B cell (primary cell): ENCODE data around the gene RSU1. TPM values are rescaled to one million over a fixed set of nuclear protein-coding genes. Genes with fewer than 3 reads are reported as not detected.

Source experiments
- ATAC-seq: fragments of 200-7000 bp; cut with Tn5 transposase; one replicate; pipeline ENCODE4 v1.10.0; 2021; ENCODE audit warnings: low read depth, mild to moderate bottlenecking, moderate number of reproducible peaks, moderate library complexity
- CTCF ChIA-PET: fragments of 350-600 bp; sonication (Branson Sonifier 250); formaldehyde crosslinking; loops from one replicate; lab custom pipeline; 2021; ENCODE audit warnings: antibody characterized with exemption, inconsistent platforms; lab: Charles Lee
- POLR2A ChIA-PET: fragments of 350-600 bp; sonication (Branson Sonifier 250); formaldehyde crosslinking; loops from one replicate; lab custom pipeline; 2021; ENCODE audit warnings: antibody characterized with exemption; lab: Charles Lee
- DNase-seq: peaks from one replicate; pipeline ENCODE4 v3.0.0; 2013
- H2AFZ ChIP-seq: 2 replicates; pipeline ENCODE4 v1.6.1; 2012; ENCODE audit warnings: mild to moderate bottlenecking, low read depth, low read length; ENCODE audit not compliant: insufficient read depth, poor library complexity, severe bottlenecking
- H3K27ac ChIP-seq, 2 donors: 1 replicate in 1 of 2; 2 replicates in 1 of 2; pipeline ENCODE4 v1.5.1; 2012 to 2013; ENCODE audit warnings: low read length in 2 of 2, mild to moderate bottlenecking in 2 of 2, moderate library complexity in 1 of 2
- H3K27me3 ChIP-seq, 4 experiments: fragments of 200-600 bp in 1 of 4; sonication (generic) in 1 of 4; replicated peaks in 1 of 4; 1 replicate in 2 of 4; 2 replicates in 2 of 4; pipeline versions ENCODE4 v1.6.1 to v1.7.0; 2013 to 2016; ENCODE audit warnings: low read length in 3 of 4, mild to moderate bottlenecking in 2 of 4, mixed read lengths in 1 of 4, moderate library complexity in 1 of 4; ENCODE audit not compliant: insufficient read depth in 4 of 4, control insufficient read depth in 3 of 4; ENCODE audit errors: control extremely low read depth in 1 of 4
- H3K36me3 ChIP-seq, 2 experiments: replicated peaks in 1 of 2; 1 replicate in 1 of 2; 2 replicates in 1 of 2; pipeline versions ENCODE4 v1.6.1 to v1.7.1; 2013; ENCODE audit warnings: low read length in 1 of 2; ENCODE audit not compliant: insufficient read depth in 2 of 2, control insufficient read depth in 1 of 2; ENCODE audit errors: control extremely low read depth in 1 of 2, extremely low read depth in 1 of 2
- H3K4me1 ChIP-seq, 2 donors: fragments of 200-600 bp in 1 of 2; sonication (generic) in 1 of 2; 1 replicate in 1 of 2; 2 replicates in 1 of 2; pipeline versions ENCODE4 v1.5.1 to v1.6.1; 2013 to 2017; ENCODE audit warnings: low read length in 2 of 2; ENCODE audit not compliant: control insufficient read depth in 2 of 2, insufficient read depth in 2 of 2
- H3K4me2 ChIP-seq: replicated peaks from 2 replicates; pipeline ENCODE3; 2012; ENCODE audit warnings: mild to moderate bottlenecking, low read depth, low read length; ENCODE audit not compliant: poor library complexity, severe bottlenecking
- H3K4me3 ChIP-seq, 5 experiments: fragments of 200-600 bp in 1 of 5; sonication (generic) in 1 of 5; 1 replicate in 3 of 5; 2 replicates in 2 of 5; pipeline versions ENCODE4 v1.5.1 to v1.7.0; 2011 to 2016; ENCODE audit warnings: low read length in 4 of 5, mild to moderate bottlenecking in 4 of 5, low read depth in 2 of 5, control low read depth in 1 of 5, moderate library complexity in 1 of 5; ENCODE audit not compliant: insufficient read depth in 1 of 5; ENCODE audit errors: control extremely low read depth in 1 of 5, extremely low read depth in 1 of 5
- H3K79me2 ChIP-seq: fragments of 200-600 bp; sonication (generic); one replicate; pipeline ENCODE4 v1.6.0; 2016; ENCODE audit warnings: low read length; ENCODE audit not compliant: control insufficient read depth, insufficient read depth
- H3K9ac ChIP-seq: fragments of 200-600 bp; sonication (generic); 2 replicates; pipeline ENCODE4 v1.6.1; 2017; ENCODE audit warnings: mild to moderate bottlenecking, low read length, moderate library complexity
- H3K9me3 ChIP-seq, 3 donors: one replicate each; pipeline versions ENCODE4 v1.6.1 to v1.7.1; 2013; ENCODE audit warnings: low read length in 2 of 3; ENCODE audit not compliant: control insufficient read depth in 2 of 3, insufficient read depth in 1 of 3; ENCODE audit errors: control extremely low read depth in 1 of 3
- H4K20me1 ChIP-seq: 2 replicates; pipeline ENCODE4 v1.6.0; 2012; ENCODE audit warnings: mild to moderate bottlenecking, low read length; ENCODE audit not compliant: insufficient read depth, control insufficient read depth, poor library complexity, severe bottlenecking
- H3K27ac Mint-ChIP-seq: one replicate; pipeline ENCODE4 v1.8.0; 2021; ENCODE audit warnings: mixed read lengths
- H3K27me3 Mint-ChIP-seq: one replicate; pipeline ENCODE4 v1.8.0; 2021; ENCODE audit warnings: mixed read lengths
- H3K4me1 Mint-ChIP-seq: one replicate; pipeline ENCODE4 v1.8.0; 2021; ENCODE audit warnings: mixed read lengths
- H3K4me3 Mint-ChIP-seq: one replicate; pipeline ENCODE4 v1.8.0; 2021; ENCODE audit warnings: mixed read lengths
- H3K9me3 Mint-ChIP-seq: one replicate; pipeline ENCODE4 v1.8.0; 2022; ENCODE audit warnings: mixed read lengths; ENCODE audit not compliant: insufficient read depth
- CTCF ChIP-seq: fragments of 200-600 bp; IDR thresholded peaks from one replicate; pipeline ENCODE4 v1.8.0; 2022; ENCODE audit warnings: antibody characterized with exemption, mild to moderate bottlenecking
- EZH2 ChIP-seq: IDR thresholded peaks from 2 replicates; pipeline ENCODE4 v1.6.1; 2012; ENCODE audit warnings: borderline replicate concordance, low read depth, mild to moderate bottlenecking, moderate library complexity, low read length; ENCODE audit not compliant: insufficient read depth, poor library complexity, severe bottlenecking
- WGBS: methylation state at CpG from one replicate; pipeline ENCODE4 v1.1.5; 2013; ENCODE audit warnings: missing lambda C conversion rate; ENCODE audit not compliant: insufficient coverage; 5-methylcytosine and 5-hydroxymethylcytosine counted together
- intact Hi-C: fragments of 100-400 bp; cut with micrococcal nuclease; formaldehyde crosslinking; loops from one replicate; pipeline ENCODE4 v1.10.0; 2022
- polyA plus RNA-seq: library from polyadenylated mRNA; depleted of rRNA; stranded (reverse); fragments of >200 nt; gene quantifications from 2 replicates; pipeline ENCODE4 v1.2.3, GENCODE V29; 2012
- total RNA-seq, 2 donors: library from RNA; stranded (reverse); fragments of 120-200 nt in 1 of 2; gene quantifications; 1 replicate in 1 of 2; 2 replicates in 1 of 2; pipeline versions ENCODE4 v1.2.3 to v1.2.4, GENCODE V29; 2013 to 2022

RSU1 gene
- total and polyA plus RNA-seq, 2 donors (not counting 1 experiment from before 2014, with no cell fraction given), result 33.4 to 41.1 TPM

GRCh38 chr10:16853201-16853600 is 36.0 kb upstream of the RSU1 start:
- Histone ChIP-seq H3K4me1 (no peaks in the 10 kb centered on the region), H3K79me2 (no peaks in the 10 kb centered on the region), H3K36me3 (no peaks in the 10 kb centered on the region), H3K27ac (no peak overlapping the region), H3K9ac (no peak overlapping the region), H4K20me1 (no peaks in the 10 kb centered on the region), H3K27me3 (no peaks in the 10 kb centered on the region), H3K9me3 (no peaks in the 10 kb centered on the region), H2AFZ (no peak overlapping the region), H3K4me2 (no peak overlapping the region), H3K4me3 (no peak overlapping the region)
- ATAC-seq, result no peak
- intact Hi-C loops, result no loop called here
- H3K4me1 Mint-ChIP-seq, result no peaks in the 10 kb centered on the region
- no peaks in the 10 kb centered on the region for H3K9me3 Mint-ChIP-seq
- CTCF ChIA-PET, result interaction anchor here (1.1 to 2.1 kb wide), 6 partner anchors 8 to 576 kb away, joined by 3 to 7 read pairs (median 4); no protein-coding TSS in a partner anchor
- no peak for DNase-seq
- H3K27ac Mint-ChIP-seq, result no peak overlapping the region
- no peak overlapping the region for H3K4me3 Mint-ChIP-seq
- no peak for TF ChIP-seq CTCF
- TF ChIP-seq EZH2, result no peak
- WGBS, result 100% methylated on average over 1 of the region's 4 CpGs
- peaks cover 7% of the 10 kb centered on the region for H3K27me3 Mint-ChIP-seq
- POLR2A ChIA-PET, result no interaction called here

- Histone ChIP-seq H3K27ac (no peak overlapping the region), H2AFZ (no peak overlapping the region), H3K36me3 (no peaks in the 10 kb centered on the region), H3K9ac (no peak overlapping the region), H4K20me1 (no peaks in the 10 kb centered on the region), H3K4me2 (no peak overlapping the region), H3K4me1 (no peaks in the 10 kb centered on the region), H3K4me3 (no peak overlapping the region), H3K9me3 (no peaks in the 10 kb centered on the region), H3K27me3 (no peaks in the 10 kb centered on the region), H3K79me2 (no peaks in the 10 kb centered on the region)
- POLR2A ChIA-PET, result no interaction called here
- H3K9me3 Mint-ChIP-seq, result no peaks in the 10 kb centered on the region
- no peak overlapping the region for H3K27ac Mint-ChIP-seq
- WGBS, result no CpG with 5 or more reads among the region's 2 CpGs
- intact Hi-C loops, result no loop called here
- DNase-seq, result no peak
- TF ChIP-seq CTCF (no peak), EZH2 (no peak)
- H3K4me3 Mint-ChIP-seq, result no peak overlapping the region
- H3K27me3 Mint-ChIP-seq, result peaks cover 7% of the 10 kb centered on the region
- no peak for ATAC-seq
- H3K4me1 Mint-ChIP-seq, result no peaks in the 10 kb centered on the region
- CTCF ChIA-PET, result interaction anchor here (1.1 to 2.1 kb wide), 6 partner anchors 8 to 577 kb away, joined by 3 to 7 read pairs (median 4); no protein-coding TSS in a partner anchor
Measured at GRCh38 chr10:16852624-16853023, 35.4 kb upstream of the RSU1 start.
